Superior temporal gyrus (tissue), 1 donor: Measurements from ENCODE around the gene LRP10.

ENCODE experiments used
- DNase-seq: peaks from one replicate; pipeline ENCODE4 v3.0.0-alpha.2; 2016; ENCODE audit errors: extremely low spot score

Gene LRP10

DNA sequence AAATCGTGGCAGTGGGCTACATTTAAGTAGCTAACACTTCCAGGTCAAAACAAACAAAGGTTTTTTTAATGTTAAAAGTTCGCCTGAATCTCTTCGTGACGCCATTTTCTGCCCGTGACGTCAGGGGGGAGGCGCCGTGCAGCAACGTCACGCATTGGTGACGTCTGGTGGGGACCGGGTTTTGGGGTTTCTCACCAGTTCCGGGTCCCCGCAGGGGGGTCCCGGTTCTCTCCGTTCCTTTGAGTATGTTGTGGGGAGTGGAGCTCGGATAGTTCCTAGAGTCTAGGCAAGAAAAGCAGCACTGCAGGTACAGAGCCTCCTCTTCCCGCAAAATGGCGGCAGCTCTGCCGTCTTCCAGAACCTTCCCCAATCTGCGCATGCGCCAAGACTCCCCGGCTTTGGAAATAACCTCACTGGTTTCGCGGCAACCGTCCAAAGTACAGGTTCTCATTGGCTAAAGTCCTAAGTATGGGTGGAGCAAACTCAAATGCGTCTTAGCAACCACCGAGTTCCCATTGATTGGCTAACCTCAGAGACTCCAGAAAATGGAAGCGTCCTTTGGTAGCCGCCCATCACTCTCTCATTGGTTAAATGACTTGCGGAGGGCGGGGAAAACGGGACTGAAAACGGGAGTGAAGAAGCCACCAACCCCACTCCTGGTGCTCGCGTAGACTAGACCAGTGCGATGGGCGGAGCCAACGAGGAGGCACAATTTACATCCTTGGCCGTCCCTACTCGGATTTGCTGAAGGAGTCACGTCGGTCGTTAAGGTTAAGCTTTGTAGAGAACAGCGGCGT is 47.5 kb downstream of the LRP10 start, which contains the start of gene RBM23:
Gene RBM23, minus strand, starts transcription at position 346 of the 797 bp plus-strand sequence.
- DNase-seq: peak; percentile 100

DNA sequence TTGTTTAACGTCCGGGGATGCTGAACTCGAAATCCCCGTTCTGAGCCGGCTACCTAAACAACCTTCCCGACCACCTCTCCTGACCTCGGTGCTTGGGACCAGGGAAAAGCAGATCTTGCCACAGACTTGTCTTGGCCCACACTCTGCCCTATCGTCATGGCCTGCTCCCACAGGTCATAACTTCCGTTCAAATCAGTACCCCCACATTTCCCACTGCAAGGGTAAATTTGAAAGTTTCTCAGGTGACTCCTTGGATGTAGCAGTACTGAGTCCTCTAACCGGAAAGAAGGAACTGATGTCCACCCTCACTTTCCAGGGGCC is 48.0 kb downstream of the LRP10 start:
- no peak for DNase-seq

DNA sequence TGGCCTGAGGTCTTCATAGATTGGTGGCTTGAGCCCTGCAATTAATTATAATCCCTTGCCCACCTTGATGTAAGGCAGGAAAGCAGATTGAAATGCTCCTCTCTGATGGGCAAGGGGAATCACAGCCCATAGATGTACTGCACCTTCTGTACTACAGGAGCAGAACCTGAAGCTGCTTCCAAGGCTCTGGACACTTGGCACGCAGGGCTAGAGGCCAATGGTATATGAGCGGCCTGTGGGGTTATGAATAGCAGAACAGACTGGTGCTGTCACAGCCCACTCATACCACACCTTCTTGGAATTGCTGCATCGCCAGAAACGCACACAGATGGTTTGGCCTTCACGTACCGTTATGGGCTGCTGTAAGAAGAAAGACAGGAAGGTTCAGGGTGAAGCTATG is 49.2 kb downstream of the LRP10 start:
- DNase-seq: no peak

DNA sequence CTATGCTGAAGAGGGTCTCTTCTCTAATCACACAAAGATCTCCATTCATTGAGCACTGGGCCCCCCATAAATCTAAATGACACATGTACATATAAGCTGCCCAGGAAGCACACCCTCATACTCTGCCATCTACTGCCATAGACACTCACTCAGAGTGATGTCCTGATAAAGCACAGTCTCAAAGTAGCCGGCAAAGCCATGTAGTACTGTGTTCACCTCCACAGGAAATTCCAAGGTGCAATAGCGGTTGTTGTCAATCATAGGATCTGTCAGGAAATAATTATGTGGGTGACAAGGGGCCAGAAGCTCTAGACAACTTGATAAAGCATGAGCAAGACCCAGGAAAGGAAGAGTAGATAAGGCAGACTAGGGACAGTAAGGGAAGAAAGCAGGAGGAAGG is 50.8 kb downstream of the LRP10 start:
- no peak for DNase-seq

DNA sequence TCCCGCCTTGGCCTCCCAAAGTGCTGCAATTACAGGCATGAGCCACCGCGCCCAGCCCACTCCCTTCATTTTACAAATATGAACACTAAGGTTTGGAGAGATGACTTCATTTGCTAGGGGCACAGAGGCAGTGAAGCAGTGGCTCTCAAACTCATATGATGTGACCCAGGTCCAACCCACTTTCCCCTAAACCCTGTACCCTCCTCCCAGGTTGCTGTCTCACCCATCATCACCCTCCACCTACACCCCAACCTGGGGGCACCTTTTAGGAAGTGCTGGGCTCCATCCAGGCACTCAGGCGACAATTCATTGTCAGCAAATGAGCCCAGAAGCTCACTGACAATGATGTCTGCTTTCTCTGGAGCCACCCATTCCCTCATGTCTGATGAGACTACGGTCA is 52.2 kb downstream of the LRP10 start:
- DNase-seq: no peak

DNA sequence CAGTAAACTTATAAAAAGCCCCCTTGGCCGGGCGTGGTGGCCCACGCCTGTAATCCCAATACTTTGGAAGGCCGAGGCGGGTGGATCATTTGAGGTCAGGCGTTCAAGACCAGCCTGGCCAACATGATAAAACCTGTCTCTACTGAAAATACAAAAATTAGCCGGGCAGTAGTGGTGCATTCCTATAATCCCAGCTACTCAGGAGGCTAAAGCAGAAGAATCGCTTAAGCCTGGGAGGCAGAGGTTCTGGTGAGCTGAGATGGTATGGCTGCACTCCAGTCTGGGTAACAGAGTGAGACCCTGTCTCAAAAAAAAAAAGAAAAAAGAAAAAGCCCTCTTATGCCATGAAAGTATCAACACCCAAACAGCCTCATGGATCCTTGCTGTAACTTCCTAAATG is 54.0 kb downstream of the LRP10 start:
- no peak for DNase-seq

DNA sequence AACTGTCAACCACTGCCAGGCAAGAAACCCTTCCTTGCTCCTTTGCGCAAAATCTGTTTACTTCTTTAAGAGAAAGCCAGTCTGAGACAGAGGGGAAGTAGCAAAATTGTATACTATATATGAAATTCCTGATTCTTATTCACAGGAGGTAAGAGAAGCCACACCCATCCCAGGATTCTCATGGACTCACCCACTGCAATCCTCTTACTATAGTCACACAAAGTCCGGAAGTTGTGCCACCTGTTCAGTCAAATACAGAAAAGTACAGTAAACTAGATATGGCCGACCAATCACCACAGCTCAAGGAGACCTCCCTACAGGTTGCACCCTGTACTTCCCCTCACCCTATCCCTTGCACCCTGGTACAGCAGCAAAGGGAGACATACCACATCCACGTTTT is 54.8 kb downstream of the LRP10 start:
- no peak for DNase-seq

DNA sequence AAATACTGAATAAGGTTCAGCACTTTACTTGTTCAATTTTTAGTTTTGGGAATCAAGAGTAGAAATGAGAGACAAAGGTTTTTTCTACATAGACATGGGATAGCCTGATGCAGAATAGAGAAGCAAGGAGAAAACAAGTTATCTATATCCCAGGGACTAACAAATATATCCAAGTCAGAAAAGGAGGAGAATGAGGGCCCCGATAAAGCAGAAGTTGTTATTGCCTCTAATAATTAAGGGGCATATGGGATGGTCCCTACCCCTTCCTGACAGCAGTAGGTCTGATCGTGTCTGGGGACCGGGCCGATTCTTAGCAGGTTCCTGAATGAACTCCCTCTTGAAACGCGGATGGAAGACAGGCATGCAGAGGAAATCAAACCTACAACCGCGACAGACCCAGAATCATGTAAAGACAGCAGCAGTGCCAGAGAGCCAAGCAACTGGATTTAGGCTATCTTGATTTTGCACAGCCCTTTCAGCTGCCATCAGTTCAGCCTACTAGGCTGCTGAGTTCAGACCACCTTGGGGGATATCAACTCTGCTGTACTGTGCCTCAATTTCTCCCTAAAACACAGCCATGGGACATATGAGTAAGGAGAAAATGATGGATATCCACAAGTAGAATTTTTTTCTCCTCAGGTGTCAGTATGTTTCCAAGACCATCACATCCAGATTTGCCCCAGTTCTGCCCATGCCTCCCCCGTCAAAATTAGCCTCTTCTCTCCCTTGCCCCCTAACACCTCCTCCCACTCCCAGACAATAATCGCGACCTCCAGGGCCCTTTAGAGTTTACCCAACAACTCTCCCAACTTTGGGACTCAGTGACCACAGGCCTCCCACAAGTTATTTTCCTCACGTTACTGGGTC is 56.9 kb downstream of the LRP10 start:
- DNase-seq: no peak

DNA sequence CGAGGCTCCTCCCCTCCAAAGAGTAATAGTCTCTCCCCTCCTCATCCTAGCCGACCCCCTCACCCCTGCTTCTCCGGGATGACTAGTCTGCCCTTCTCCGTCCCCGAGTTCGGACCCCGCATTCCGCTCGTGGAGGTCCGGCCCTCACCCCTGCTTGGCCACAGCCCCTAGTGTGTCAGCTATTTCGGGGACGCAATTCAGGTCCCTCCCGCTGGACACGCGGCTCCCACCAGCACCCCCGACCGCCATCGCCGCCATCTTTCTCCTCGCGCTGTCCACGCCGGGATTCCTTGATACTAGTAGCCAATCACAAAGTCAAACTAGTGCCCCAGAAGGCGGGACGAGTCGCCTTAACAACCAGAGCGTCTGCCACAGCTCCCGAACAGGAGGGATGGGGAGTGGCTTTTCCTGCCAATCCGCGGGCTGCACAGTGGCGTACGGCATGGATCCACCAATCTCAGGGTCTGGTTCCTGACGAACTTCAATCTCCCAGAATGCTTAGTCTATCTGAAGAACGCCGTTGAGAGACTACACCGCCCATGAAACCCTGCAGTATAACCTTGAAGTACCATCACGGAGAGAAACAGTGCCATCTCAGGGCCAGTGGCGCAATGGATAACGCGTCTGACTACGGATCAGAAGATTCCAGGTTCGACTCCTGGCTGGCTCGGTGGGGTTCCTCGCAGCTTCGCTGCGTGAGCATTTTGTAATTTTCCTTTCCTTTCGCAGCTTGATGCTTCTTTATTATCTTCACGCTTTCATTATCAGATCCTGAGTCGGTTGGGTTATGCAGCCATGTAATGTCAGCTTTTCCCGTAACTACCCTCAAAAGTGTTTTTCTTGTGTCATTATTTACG is 57.8 kb downstream of the LRP10 start, which contains the start of gene PRMT5:
Gene PRMT5, minus strand, starts transcription at position 273 of the 857 bp plus-strand sequence. Its CDS starts 15 bp downstream, at position 258.
- peak; percentile 100 for DNase-seq

DNA sequence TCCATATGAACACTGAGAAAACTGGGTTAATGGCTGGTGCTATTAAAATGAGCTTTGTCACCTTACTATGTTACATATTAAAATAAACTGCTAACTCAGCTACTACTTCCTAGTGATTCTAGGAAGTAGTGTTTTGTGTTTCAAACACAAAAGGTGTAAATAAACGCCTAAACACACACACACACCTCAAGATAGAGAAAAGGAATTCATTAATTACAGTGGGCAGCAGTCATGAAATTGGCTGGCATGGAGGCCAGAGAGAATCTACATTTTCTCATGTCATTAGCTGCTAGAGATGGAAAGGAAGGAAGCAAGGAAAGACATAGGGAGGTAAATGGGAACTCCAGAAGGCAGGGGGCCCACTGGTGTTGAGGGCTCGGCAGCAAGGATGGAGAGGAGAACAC is 58.4 kb downstream of the LRP10 start:
- no peak for DNase-seq
